Measurements from ENCODE around the gene RPL10A.

Gene RPL10A

GRCh38 chr6:35493307-35493983 lies 25.2 kb downstream of the RPL10A start:
- DNase-seq, result no peak

DNA sequence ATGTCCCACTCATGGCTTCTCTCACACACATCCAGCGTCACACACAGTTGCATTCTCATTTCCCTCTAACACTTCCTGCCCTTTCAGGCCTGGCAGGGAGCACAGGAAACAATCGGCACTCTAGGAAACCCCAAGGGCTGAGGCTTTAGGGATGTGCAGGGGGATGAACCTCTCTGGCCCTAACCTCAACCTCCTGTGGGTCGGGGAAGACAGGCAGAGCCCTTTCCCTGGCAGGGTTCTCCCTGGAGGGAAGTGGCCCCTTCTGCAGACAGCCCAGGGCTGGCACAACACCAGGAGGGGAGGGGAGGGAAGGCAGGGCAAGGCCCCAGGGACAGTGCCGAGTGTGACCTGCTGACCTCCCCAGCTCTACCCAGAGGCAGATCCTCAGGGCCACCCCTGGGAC lies 26.0 kb downstream of the RPL10A start:
- DNase-seq, result no peak

DNA sequence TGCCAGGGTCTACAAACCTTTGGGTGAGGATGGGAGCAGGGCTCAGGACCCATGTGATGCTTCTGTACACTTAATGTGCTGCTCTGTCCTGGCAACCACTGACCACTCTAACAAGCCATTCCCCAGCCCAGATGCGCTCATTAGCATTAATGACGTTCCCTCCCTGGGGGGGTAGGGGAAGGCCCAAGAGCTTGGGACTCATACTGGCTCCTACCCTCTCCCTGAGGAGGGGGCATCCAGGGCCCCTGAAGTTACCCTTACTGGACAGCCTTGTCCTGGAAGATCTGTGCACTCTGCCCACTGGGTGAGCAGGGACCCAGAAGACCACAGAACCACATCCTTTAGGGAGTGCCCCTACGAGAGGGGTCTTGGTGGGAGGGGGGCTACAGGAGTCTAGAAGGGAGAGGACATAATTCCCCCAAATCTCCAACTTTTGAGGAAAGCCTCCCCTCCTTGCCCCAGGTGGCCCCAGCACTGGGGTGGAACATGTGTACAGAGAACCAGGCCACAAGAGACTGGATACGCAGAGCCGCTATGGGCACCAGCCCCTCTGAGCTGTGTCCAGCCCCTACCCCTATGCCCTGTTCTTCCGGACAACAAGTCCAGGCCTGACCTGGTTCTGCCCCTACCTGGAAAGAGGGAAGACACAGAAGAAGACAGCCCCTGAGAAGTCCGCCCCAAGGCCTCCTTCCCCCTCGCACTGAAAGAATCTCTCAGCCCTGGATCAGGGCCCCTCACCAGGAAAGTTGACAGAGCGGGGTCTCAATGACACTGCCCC lies 27.2 kb downstream of the RPL10A start:
- DNase-seq, result no peak

DNA sequence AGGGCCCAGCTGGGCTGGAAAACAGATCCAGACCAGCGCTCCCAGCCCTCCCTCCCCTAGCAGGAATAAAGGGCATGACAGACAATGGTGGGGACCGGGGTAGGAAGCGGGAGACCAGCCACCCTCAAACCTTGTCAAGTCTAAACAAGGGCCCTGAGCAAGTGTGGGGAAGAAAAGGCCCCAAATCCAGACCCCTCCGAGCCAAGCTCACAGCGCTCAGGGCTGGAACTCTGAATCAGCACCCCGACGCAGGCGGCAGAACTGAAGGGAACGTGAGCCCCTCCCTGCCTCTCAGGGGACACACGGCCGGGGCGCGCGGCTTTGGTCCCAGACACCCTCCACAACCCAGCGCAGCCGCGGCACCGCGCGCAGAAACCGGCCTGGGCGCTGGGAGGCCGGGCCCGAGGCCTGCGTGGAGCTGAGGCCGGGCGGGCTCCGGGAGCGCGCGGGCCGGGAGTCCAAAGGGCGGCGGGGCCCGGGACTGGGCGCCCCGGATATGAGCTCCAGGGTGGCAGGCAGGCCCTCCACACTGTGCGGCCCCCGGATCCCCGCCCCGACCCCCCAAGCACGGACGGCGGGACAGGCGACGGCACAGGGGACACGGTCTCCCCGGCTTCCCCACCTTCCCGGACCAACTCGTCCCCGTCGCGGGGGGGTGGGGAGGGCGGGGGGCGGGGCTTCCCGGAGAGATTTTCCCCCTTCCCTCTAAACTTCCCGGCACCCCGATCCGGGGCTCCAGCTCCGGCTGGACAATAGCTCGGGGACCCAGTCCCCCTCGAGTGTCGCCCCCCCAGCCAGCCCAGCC lies 28.0 kb downstream of the RPL10A start:
- no peak for DNase-seq

DNA sequence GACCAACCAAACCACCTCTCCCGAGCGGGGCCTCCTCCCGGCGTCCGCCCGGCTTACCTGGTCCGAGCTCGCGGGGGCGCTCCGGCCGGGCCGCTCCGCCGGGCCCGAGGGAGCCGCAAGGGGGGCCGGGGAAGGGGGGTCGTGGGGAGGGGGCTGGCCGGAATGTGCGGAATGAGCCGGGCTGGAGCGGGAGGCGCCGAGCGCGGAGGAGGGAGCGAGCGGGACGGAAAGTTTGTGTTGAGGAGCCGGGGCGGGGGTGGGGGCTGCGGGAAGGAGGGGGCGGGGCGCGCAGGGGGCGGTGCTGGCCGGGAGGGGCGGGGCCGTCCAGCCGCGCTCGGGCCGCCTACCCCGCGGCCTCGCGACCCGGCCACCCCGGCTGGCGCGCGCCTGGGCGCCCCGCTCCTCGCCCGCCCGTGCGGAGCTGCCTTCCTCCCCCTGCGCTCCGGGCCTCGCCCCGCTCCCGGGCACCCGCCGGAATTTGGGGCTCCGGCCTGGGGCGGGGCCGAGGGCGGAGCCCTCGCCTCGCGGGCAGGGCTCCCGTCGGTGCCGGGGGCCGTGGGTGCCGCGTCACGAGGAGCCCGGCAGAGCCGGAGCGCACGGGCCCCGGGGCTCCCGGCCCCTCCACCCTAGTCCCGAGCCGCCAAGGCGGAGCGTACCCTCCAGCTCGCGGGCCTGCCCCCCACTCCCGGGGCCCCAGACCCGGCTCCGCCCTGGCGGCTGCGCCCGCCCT lies 28.8 kb downstream of the RPL10A start, which contains the start of gene TEAD3:
TEAD3 (minus strand) TSS at position 239 of the 730 bp plus-strand sequence.
- no peak for DNase-seq

- DNase-seq, result no peak
Measured at GRCh38 chr6:35497571-35498421, 29.6 kb downstream of the RPL10A start.

GRCh38 chr6:35498422-35499067 lies 30.3 kb downstream of the RPL10A start:
- no peak for DNase-seq

GRCh38 chr6:35499372-35499771 lies 31.2 kb downstream of the RPL10A start:
- no peak for DNase-seq

DNA sequence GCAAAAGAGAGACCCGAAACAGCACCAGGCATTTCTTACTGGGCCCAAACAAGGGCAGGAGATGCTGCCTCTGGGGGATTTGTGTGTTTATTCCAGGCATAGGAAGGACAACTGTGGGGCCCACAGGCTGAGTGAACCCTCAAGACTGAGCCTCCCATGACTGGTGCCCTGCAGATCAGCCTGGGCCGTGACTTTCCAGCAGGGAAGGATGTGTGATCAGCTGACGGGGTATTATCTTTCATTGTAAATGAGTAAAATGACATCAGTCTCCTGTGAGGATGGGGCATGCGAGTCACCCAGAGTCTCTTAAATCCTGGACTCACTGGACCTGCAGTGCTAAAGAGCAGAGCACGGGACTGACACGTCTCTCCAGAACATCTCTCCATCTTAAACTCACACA lies 32.6 kb downstream of the RPL10A start:
- DNase-seq, result no peak

DNA sequence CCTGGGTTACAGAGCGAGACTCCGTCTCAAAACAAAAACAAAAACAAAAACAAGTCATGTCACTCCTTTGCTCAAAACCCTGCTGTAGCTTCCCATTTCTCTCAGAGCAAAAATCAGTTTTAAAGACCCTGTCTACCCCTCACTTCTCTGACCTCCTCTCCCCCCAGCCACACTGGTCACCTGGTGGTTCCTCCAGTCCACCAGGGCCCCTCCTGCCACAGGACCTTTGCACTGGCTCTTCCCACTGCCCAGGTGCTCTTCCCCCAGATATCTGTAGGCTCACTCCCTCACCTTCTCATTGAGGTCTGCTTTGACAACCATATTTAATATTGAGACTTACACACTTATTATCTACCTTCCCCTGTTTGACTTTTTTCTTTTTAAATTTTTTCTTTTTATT lies 33.6 kb downstream of the RPL10A start:
- DNase-seq, result no peak

- DNase-seq, result no peak
Measured at GRCh38 chr6:35503534-35503933, 35.3 kb downstream of the RPL10A start.

- no peak for DNase-seq
Measured at GRCh38 chr6:35505999-35506412, 37.8 kb downstream of the RPL10A start.

GRCh38 chr6:35506536-35506935 lies 38.3 kb downstream of the RPL10A start:
- DNase-seq, result no peak

DNA sequence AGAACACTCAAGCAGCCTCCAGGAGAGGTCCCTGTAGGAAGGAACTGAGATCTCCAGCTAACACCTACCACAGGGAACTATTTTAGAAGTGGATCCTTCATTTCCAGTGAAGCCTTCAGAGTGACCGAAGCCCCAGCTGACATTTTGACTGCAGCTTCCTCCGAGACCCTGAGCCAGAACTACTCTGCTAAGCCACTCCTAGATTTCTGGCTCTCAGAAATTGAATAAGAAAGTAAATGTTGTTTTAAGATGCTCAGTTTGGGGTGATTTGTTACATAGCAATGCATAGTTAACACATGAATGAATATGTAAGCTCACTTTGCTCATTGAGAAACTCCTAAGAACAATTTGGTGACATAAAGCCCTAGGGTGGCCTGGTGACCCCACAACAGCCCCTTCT lies 39.0 kb downstream of the RPL10A start:
- DNase-seq, result no peak

- DNase-seq, result no peak
Measured at GRCh38 chr6:35508027-35508426, 39.8 kb downstream of the RPL10A start.

DNA sequence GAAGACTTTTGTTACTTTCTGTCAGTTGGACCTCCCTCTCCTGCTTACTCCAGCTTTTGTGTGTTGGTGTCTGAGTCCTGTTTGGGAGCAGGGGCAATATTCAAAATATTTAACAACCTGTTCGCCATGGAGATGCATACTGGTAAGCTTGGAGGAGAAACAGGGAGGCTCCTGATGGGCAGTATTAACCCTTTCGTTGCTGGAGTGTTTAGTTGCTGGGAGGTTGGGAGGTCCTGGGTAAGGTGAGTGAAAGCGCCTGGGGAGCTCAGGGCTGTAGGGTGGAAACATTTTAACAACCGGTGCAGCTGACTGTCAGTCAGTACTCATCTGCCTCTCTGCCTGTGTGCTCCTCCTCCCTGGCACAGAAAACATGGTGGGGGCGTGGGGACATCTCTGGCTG lies 40.3 kb downstream of the RPL10A start:
- no peak for DNase-seq

- no peak for DNase-seq
Measured at GRCh38 chr6:35510916-35511561, 42.8 kb downstream of the RPL10A start.

DNA sequence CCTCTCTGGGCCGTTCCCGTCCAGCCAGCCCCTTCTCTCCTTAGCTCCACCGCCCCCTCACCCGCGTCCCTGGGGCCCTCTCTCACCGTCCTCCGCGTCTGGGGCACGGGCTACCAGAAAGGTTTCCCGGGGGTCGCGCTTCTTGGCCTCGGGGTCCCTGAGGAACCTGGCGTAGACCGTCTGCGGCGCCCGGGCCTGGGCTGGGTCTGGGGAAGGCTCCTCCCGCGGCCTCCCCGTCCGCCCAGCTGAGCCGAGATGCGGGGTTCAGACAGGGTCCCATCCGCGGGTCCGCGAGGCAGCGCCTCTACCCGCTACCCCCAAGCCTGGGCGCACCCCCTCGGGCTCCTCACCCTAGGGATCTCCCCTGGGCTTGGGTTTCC lies 43.4 kb downstream of the RPL10A start:
- DNase-seq, result no peak

DNA sequence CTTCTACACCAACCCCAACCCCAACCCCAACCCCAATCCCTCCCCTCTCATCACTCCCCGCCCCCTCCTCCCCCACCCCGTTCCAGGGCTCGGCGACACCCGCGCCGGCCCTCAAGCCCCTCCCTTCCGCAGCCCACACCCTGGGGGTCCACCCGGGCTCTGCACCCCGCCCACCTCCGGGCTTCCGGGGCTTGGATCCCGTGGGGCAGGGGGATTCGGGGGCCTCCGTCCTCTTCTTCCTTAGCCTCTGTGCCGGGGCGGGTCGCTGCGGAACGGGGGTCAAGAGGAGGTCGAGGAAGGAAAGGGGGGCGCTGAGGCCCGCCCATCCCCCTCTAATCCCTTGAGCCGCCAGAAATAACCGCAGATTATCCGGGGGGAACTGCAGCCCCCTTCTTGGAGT lies 43.8 kb downstream of the RPL10A start:
- DNase-seq, result no peak

DNA sequence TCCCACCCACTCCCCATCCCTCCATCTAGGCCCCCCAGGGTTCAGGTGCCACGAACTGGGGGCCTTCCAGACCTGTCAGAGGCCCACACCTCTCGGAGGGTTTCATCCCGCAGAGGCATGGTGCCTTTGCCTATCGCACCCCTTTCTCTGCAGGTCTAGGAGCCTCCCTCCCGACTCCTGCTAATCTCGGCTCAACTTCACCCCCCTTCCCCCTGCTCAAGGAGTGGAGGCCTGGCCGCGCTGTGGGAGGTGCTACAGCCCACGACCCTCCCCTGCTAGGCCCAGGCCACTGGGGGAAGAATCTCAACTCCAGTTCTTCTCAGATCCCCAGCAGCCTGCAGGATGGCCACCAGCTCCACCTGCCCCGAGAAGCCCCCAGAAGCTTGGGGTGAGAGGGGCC lies 44.5 kb downstream of the RPL10A start, which contains the start of gene TULP1:
TULP1 (minus strand) TSS at position 157 of the 400 bp plus-strand sequence; CDS start at position 119, 38 bp downstream.
- no peak for DNase-seq

GRCh38 chr6:35514587-35514986 lies 46.4 kb downstream of the RPL10A start:
- DNase-seq, result no peak

All from NCI-H1048 (cell line).